COLO668 (cell line): ENCODE results near the gene JADE1.

Experiments used
- DNase-seq: peaks from one replicate; lab custom pipeline; 2025; ENCODE audit not compliant: unreplicated experiment; lab: John Stamatoyannopoulos, UW

The JADE1 gene

DNA sequence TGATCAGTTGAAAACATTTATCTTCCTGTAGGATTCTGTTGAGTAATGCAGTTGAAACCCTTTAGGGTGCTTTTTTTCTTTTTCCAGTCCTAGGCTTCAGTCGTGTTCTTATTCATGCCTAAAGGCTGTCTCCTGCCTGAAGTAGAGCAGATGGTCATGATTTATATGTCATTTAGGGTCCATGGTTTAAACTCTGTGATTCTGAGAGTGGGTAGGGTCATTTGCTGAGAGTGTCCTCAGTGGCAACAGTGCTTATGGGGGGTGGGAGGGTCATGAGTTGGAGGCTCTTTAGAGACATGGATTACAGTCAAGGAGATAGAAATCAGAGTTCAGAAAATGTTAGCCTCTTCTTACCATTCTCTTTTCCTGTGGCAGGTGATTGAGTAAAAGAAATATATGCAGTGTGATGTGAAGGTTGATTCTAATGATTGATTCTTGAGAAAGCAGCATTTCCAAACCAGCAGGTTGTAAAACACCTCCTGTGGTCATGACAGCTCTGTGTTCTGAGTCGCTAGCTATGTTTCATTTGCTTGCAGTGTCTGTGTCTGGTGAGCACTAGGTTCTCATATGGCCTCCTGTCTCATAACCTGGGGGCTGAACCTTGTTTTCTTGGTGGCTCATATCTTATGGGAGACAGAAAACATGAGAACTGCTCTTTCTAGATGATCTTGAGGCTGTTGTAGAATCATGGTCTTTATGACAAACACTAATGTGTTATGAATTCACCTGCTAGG is 60.4 kb downstream of the JADE1 start:
- DNase-seq, result no peak

DNA sequence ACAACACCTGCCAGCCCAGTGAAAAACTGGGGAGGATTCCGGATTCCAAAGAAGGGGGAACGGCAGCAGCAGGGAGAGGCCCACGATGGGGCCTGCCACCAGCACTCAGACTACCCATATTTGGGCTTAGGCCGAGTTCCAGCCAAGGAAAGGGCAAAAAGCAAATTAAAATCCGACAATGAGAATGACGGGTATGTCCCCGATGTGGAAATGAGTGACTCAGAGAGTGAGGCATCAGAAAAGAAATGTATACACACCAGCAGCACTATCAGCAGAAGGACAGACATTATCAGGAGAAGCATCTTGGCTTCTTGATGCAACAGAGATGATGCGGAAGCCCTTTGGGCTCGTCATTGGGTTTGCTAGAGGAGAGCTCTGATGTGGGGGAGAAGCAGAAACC is 62.4 kb downstream of the JADE1 start:
- no peak for DNase-seq

DNA sequence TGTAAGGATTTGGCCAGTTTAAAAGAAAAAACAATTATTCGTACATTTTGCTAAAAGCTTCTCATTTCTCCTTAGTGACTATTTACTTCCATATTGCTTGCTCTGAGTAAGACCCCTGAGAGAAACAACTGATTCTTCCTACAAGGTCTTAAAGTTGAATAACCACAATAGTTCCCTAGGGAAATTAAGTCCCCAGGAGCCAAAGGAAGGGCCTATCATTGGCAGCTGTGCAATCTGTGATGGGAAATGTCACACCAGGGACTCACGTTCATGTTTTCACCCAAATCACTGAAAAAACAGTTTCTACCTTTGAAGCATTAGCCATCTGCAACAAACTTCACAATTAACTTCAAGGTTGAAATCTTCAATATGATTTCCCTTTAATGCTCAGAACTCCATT is 66.7 kb downstream of the JADE1 start:
- DNase-seq, result no peak

DNA sequence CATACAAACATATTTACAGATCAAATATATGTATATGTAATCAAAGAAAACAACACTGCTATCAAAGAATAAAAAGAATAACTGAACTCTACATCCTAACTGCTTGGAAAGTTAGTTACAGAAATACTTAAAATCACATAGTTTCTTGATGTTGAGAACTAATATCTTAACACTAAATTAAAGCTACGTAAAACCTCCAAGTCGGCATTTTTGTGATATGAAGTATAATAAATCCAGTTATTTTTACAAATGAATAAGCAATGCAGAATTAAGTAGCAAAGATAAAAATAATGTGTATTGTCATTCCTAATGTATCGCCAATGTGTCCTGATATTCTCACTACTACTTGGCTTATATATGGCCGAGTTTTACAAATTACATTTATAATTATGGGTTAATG is 68.4 kb downstream of the JADE1 start:
- no peak for DNase-seq

DNA sequence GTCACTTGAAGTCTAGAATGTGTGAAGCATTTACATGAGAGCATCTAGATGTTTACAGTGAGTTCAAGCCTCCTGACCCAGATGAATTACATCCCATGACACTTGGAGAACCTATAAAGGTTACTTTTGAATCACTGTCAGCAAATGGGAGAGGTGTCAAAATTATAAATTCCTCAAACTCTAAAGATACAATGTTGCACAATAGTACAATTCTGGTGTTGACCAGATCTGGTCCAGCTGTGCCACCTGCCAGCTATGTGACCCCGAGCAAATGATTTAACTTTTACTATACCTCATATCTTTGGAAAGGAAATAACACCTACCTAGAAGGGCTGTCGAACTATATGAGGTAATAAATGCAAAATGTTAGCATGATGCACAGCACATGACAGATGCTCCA is 69.8 kb downstream of the JADE1 start:
- no peak for DNase-seq

DNA sequence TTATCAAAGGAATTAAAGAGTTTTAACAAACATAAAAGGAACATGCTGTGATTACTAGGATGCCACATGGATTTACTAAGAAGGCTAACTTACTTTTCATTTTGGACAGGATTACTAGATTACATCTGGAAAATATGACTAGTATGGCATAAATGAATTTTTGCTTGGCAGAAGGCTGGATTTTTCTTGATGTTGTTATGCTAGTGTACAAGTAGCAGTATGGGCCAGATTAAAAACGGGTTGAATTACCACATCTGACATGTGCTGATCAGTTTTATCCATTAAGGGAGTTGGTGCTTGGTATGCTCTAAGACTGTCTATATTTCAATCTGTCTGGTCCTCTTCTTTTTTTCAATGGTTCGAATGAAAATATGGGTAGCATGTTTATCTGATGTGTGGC is 70.5 kb downstream of the JADE1 start:
- no peak for DNase-seq

DNA sequence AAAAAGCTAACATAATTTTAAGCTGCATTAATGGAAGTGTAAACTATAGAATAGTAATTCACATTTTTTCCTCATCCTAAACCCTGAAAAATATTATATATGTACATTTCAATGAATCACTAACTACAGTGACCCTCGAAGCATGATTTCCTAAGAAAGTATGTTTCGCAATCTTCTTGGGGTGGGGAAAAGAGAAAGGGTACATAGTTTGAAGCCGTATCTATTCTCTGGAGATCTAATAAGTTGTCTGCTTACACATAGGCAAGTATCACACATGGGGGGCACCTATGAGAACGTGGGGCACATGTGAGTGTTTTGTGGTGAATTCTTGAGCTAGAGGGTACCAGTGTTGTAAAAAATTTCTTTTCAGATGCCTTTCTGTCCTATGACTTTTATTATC is 71.2 kb downstream of the JADE1 start:
- no peak for DNase-seq

DNA sequence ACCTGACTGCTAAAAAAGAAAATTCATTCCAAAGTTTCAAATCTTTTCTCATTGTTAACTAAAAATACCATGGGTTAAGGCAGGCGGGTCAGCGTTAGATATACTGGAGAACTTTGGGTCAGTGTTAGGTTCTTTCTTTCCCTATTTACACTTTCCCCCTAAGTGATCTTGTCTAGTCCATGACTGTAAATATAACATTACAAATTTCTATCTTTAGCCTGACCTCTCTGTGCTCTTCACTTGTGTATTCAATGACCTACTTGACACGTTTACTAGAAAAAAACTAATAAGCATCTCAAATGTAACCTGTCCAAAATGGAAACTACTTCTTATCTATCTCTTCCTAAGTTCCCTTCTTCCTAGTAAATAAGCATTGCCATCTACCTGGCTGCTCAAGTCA is 95.3 kb downstream of the JADE1 start:
- DNase-seq, result no peak

DNA sequence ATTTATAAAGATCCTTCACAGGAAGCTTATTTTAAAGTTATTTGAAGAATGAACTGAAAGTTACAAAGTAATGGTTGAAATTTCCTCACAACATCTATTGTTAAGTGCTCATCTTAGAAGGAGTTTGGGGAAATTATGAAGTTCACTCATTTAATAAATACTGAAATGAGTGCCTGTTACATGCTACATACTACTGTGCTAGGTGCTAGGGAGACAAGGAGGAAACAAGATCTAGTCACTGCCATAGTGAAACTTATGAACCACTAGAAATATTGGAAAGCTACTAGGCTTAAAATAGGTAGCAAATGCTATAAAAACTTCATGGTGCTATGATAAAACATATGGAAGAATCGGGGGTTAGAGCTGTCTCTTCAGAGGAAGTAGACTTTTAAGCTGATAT is 97.1 kb downstream of the JADE1 start:
- DNase-seq, result no peak

DNA sequence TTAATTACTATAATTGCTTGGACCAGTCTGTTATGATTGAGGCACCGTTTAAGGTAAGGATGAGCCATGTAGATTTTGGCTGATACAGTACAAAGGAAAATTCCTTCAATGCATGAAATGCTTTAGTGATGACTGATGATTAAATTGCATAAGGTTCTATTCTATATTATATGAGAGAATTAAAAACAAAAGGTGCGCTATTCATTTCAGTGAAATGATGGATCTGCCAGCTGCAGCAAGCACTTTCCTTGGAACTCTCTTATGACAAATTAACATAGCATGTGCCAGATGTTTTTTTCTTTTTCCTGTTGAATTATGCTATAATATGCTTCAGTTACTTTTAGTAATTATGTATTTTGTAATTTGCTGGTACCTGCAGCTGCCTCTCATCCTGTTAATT is 98.5 kb downstream of the JADE1 start:
- no peak for DNase-seq

DNA sequence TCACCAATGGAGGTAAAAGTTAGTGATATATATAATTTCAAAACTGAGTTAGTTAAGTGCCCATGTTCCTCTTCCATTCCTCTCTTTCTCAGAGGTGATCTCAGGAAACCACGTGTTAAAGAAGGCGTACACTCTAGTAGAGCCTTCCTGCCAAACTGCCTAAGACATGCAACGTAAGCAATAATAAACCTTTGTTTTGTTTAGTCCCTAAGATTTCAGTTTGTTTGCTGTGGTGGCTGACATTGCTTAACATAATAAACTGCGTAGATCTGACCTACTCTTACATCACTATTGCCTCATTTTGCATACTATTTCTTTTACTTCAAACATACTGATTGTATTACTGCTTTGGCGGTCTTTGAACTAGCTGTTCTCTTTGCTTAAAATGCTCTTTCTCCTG is 99.2 kb downstream of the JADE1 start:
- DNase-seq, result no peak

DNA sequence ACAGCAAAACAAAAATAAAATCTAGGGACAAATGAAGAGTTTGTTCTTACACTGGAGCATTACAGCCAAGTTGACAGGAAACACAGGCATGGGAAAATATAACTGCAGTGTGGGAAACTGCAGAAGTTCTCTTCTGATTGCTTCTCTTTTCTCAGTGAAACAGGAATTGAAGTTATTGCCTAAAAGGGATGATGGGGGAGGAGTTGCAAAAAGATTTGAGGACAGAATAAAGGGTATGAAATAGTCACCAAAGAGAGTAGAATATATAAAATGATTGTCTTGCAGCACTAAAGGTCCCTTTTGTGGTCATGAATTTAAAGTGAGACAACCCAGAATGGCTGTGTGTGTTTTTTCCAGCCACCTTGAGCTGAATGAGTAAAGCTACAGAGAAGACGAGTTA is 103.7 kb downstream of the JADE1 start:
- no peak for DNase-seq

DNA sequence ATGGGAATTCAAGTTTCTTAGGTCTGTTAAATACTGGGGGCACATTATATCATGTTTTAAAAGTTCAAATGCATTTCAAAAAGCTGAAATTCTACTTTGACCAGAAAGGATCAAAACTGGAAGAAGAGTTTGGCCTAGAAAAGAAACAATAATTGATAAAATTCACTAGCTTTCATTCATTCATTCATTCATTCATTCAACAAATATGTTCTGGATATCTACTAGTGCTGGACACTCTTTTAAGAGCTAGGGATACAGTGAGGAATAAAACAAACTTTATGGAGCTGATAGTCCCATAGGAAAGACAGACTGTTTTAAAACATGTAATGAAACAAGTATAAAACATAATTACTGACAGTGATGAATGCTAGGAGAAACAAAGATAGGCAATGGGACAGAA is 106.0 kb downstream of the JADE1 start:
- no peak for DNase-seq

DNA sequence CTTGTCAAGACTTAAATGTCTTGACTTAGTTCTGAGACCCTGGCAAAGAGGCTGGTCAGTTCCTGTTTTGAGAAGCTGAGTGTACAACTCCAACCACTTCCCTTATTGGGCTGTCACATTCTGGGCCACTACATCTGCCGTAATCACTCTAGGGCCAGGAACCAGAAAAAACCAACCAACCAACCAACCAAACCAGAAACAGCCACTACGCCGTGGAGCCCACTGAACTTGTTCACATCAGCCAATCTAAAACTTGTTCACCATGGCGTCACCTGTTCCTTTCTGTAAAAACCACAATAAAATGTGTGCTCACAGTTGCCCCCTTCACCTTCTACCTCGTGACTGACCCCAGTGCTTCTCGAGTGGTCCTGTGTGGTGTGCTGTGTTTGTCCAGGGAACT is 107.3 kb downstream of the JADE1 start:
- DNase-seq, result no peak

DNA sequence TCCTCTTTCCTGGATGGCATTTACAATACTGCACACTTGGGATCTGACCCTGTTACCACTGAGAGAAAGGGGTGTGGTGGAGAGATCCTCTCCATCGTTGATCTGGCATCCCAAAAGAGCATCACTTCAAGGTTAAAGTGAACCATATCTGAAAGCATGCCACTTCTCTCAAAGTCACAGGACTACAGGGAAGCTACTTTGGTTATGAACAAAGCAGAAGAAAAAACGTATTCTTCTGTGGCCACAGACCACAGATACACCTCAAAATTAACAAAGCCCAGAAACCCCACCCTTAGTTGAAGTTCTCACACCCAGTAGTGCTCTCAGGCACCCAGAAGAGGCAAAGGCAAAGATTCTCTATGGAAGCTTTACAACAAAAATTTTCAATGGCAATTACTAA is 108.3 kb downstream of the JADE1 start:
- DNase-seq, result no peak

DNA sequence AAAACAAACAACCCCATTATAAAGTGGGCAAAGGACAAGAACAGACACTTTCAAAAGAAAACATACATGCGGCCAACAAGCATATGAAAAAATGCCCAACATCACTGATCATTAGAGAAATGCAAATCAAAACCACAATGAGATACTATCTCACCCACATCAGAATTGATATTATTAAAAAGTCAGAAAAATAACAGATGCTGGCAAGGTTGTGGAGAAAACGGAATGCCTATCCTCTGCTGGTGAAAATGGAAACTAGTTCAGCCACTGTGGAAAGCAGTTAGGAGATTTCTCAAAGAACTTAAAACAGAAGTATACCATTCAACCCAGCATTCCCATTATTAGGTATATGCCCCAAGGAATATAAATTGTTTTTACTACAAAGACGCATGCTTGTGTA is 112.5 kb downstream of the JADE1 start:
- DNase-seq, result no peak
